Bone marrow (tissue), 2 donors: ENCODE data around the gene LRPAP1.
"Not testable (repeated sequence)": the region's sequence is repeated elsewhere in the genome, so short reads cannot be mapped to it uniquely, and the experiment has no call there.

Source experiments
- DNase-seq, 2 donors: peaks; one replicate each; lab custom pipeline; 2025; lab: John Stamatoyannopoulos, UW

LRPAP1 gene

DNA sequence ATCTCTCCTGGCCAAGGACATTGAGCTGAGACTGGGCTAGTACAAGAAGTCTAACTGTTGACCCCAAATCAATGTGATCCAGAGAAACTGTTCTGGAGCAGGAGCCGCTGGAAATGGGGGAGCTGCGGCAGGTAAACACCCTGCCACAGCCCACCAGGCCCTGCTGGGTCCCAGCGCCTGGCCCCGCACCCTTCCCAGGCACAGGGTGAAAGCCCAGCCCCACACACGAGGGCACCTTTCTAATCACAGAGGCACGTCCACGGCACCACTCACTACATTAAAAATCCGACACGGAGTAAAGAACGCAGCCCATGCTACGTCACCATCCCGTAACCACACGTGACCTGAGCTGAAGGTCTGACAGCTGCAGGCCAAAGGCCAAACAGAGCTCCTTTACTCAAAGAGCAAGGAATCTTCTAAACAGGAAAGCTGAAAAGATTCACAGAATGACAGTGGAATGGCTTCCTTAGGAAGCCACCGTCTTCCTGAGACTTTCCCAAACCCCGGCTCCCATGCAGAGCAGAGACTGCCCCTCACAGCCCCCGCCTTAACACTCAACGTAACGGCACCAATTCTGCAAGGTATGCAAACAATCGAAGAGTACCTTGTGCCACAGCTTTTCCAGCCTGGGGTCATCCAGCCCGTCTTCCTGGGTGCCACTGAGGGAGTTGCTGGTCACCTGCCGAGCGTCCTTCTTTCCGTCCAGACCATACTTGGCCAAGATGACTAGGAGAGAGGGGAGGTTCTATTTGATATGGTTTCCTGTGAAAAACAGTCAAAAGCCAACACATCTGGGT lies 12.6 kb downstream of the LRPAP1 start:
- DNase-seq = no peak

DNA sequence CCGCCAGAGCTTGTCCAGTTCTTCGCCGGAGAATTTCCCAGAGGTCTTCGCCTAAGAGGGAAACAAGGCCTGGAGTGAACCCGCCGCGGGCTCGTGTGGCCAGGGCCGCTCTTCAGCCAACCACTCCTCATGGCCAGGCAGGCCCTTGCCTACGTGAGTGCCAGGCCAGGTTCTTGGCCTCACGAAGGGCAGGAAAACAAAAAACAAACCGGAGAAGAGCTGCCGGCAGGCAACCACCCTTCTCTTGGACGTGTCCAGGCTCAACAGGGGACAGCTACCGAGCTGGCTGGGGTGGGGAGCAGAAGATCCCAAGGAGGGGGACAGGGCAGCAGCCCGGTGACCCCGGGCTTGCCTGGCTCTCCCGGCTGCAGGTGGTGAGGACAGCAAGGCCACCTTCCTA lies 13.3 kb downstream of the LRPAP1 start:
- DNase-seq = no peak

GRCh38 chr4:3518511-3518880 lies 13.7 kb downstream of the LRPAP1 start:
- DNase-seq = no peak

DNA sequence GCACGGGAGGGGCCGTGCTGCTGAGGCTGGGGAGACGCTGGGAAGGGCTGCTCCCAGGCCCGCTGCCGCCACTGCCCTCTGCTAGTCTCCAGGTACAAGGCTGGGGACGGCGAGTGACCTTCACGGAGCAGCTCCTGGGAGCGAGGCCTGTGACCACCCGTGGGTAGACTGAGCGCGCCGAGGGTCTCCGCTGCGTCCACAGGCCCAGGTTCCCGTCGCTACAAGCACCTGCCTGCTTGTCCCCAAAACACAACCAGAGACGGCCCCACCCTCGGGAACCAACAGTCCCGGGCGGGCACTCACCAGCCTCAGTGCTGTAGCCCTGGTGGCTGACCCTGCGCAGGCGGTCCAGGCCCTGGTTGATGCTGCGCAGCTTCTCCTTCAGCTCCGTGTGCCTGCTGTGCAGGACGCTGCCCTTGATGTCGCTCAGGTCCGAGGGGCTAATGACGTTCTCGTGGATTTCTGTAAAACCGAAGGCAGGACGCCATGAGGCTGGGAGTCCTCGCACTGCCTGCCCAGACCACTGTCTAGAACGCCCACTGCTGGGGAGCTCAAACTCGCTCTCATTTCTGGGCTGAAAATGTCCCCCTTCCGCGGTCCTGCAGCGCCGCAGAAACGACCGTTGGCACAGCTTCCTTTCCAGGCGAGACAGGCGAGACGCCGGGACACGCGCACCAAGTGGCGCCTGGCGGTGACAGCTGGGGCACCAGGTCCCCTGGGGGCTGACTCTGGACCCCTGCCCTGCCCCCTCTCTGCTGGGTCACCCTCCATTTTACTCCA lies 14.3 kb downstream of the LRPAP1 start:
- no peak for DNase-seq

DNA sequence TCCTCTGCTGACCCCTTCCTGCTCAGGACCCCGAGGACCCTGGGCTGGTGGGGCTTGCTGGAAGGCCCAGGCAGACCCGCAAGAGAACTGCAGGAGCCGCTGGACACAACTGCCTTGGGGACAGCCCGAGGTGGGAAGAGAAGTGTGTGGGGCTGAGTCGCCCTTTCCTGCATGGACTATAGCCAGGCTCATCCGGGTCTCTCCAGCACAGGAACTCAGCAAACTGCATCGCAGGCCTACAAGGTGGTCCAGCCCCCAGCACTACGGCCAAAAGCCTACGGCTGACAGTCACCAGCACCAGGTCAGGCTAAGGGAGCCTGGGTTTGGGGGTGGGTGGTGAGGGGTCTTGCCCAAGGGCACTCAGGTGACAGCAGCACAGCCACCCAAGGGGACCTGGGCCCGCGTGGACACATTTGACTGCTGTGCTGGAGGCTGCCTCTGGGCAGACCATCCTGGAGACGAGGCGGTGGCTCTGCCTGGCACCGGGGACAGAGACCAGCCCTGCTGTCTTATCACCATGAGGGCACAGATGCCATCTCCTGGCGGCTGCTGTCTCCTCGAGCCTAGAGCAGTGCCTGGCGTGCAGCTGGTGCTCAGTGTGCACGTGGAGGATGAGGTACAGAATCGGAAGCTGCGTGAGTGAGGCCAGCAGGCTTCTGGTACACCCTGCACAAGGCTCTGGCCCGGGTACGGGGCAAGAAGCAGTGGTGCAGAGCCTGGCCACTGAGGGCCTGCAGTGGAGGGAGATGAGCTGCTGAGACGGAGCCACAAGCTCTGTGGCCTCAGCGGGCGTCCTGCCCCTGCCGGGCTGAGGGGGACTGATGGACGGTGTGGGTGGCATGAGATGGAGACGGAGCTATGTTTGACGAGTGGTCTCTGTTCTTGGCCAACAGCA lies 15.1 kb downstream of the LRPAP1 start:
- DNase-seq = no peak

DNA sequence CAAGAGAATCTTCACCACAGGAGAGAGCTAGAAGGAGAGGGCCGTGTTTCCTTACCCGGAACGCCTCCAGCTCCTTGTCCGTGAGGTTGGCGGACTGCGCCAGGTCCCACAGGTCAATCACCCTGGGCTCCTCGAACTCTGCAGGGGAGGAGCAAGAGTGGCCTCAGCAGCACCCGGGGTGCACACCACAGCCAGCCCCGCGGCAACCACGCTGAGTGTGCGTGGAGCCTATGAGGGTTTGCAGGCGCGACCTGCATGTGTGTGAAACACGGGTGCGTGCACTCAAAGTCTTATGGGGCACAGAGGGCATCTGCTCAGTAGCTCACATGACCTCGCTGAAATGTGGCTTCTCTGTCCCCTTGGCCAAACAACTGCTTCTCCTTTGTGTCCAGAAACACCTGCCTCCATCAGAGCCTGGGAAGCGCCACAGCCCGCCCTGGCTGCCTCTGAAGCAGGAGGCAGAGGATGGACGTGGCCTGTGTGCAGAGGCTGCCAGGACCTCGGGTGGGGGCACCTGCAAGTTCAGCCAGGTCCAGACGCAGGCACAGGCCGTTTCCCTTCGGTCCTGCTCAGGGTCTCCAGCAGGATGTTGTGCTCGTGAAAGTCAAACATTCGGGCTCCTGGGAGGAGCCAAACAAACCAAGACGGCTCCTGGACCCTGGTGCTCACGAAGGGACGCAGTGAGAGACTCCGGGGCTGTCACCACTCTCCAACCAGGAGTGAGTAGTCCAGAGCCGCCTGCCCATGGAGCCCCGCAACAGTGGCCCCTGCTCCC lies 16.0 kb downstream of the LRPAP1 start:
- no peak for DNase-seq

DNA sequence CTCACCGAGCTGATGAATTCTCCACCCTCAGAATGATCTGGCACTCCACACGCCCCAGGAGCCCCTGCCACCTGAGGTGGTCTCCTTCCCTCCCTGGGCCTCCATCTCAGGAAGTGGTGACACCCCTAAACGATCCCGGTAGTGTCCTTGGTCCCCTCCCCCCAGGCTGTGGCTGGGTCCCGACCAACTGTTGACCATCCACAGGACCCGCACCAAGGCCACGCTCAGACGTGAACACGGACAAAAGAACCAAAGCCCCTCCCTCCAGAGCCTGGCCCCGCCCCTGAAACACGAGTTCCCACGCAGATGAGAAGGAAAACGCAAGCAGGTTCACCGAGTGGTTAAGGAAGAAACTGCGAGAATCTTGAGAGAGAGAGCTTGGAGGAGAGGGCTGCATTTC lies 16.6 kb downstream of the LRPAP1 start:
- no peak for DNase-seq

DNA sequence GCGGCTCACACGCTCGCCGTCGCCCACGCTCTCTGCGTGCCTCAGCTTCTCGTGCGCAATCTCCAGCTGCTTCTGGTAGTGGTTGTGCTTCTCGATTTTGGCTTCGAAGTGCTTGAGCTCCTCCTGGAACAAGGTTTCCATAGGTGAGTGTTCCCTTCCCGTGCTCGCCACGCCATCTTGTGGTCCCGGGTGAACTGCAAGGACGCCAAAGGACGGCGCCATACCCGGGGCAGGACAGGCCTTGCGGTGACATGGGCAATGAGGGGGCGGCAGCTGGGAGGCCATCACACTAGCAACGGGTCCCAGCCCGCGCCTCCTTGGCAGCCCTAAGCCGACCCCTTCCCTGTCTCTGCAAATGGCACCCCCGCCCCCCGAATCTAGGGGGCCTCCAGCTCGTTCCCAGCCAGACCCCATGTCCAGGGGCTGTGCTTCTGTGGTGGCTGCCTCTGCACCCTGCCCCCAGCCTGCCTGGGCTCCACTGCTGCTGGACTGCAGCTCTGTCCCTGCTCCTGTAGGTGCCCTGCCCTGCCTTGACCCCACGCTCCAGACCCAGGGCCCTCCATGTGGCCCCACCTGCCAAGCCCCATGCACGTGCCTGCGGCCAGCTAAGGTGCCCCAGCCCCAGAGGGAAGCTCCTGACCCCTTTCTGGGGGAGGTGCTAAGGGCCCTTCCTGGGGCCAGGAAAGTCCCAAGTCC lies 17.3 kb downstream of the LRPAP1 start:
- no peak for DNase-seq

DNA sequence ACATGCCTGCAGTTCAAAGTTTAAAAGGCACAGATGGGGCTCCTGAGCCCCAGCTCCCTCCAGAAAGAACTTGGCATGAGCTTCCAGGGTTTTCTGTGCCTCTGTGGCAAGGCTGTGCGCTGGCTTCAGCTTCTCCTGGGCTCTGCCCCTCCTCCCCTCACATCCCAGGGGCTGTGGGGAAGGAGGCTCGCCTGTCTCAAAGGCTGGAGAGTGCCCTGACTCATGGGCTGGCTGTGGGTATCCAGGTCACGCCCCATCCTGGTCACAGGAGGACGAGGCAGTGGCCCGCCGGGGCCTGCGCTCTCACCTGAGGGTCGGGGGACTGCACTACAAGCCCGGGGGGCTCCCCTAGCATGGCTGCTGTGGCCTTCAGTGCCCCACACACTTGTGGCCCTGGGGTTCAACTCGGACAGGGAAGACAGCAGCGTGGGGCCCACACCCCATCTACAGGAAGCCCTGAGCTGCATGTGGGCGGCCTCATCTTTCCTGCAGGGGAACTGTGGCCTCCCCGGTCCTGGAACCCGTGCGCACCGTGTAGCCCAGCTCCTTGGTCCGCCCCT lies 17.9 kb downstream of the LRPAP1 start:
- no peak for DNase-seq

GRCh38 chr4:3513807-3514206 lies 18.4 kb downstream of the LRPAP1 start:
- DNase-seq = no peak

DNA sequence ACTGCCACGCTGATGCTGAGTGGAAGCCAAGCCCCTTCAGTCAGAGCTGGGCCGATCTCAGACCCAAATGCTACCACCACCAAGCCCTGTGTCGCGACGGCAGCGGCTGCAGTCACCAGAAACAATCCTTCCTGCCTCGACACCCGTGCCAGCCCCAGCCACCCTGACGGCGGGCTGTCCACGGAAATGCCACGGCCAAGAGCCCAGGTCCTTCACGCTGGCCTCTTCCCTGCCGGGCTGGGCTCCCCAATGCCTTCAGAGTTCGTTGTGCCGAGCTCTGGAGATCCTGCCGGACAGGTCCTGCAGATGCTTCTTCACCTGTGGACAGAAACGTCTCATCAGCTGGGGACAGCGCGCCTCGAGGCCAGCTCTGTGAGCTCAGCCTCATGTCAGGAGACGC lies 19.5 kb downstream of the LRPAP1 start:
- no peak for DNase-seq

- DNase-seq = no peak
Measured at GRCh38 chr4:3512279-3512678, 19.9 kb downstream of the LRPAP1 start.

DNA sequence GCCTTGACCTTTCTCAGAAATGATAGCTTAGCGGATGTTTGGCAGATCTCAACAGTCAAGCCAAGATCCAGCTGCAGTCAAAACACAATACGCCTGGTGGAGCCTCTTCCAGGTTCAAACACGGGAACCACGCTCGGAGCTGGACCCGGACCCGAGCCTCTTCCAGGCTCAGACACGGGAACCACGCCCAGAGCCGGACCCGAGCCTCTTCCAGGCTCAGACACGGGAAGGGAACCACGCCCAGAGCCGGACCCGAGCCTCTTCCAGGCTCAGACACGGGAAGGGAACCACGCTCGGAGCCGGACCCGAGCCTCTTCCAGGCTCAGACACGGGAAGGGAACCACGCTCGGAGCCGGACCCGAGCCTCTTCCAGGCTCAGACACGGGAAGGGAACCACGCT lies 20.6 kb downstream of the LRPAP1 start:
- not testable (repeated sequence) for DNase-seq

DNA sequence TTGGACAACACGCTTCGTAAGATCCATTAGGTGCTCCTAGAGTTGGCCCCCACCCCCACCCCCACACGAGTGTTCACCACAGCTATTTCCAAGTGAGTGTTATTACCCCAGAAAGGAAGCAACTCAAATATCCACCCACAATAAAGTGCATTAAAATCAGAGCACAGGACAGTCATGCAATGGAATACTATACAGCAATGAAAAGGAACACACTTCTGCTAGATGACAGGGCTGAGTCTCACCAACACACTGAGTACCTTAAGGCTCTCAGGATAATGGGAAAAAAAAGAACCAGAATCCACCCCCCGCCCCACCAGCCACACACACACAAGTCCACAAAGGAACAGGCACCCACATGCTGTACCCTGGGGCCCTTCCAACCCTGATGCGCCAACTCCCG lies 21.0 kb downstream of the LRPAP1 start:
- no peak for DNase-seq

GRCh38 chr4:3510481-3510880 lies 21.7 kb downstream of the LRPAP1 start:
- DNase-seq = no peak

DNA sequence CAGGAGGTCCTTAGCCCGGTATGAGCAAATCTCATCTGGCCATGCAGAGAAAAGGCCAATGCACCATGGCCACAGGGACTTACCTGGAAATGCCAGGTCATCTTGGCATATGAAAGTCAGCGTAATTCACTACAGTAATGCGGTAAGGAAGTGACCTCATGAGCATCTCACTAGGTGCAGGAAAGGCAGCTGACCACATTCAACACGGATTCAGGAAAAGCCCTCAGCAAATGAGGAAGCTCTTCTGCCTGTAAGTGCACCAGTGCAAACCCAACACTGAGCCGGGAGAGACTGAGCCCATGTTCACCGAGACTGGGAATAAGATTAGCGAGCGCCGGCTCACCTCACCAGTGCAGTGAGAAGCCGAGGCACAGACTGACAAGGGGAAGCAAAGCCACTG lies 23.7 kb downstream of the LRPAP1 start:
- no peak for DNase-seq

DNA sequence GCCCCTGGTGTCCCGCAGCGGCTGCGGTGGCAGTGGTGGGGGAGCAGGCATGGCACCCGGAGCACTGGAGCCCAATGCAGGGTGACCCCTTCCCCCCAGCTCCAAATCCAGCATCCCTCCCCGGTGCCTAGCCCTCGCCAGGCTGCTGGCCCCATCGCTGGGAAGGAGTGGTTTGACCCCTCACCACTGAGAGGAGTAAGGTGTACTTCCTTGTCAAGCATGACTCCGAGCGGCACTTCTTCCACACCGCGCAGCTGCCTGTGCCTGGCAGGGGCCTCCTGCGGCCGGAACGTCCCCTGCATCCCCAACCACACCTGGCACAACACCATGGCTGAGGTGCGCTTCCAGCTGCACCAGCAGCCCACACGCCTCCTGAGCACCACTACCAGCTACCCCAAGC lies 27.0 kb downstream of the LRPAP1 start:
- no peak for DNase-seq

DNA sequence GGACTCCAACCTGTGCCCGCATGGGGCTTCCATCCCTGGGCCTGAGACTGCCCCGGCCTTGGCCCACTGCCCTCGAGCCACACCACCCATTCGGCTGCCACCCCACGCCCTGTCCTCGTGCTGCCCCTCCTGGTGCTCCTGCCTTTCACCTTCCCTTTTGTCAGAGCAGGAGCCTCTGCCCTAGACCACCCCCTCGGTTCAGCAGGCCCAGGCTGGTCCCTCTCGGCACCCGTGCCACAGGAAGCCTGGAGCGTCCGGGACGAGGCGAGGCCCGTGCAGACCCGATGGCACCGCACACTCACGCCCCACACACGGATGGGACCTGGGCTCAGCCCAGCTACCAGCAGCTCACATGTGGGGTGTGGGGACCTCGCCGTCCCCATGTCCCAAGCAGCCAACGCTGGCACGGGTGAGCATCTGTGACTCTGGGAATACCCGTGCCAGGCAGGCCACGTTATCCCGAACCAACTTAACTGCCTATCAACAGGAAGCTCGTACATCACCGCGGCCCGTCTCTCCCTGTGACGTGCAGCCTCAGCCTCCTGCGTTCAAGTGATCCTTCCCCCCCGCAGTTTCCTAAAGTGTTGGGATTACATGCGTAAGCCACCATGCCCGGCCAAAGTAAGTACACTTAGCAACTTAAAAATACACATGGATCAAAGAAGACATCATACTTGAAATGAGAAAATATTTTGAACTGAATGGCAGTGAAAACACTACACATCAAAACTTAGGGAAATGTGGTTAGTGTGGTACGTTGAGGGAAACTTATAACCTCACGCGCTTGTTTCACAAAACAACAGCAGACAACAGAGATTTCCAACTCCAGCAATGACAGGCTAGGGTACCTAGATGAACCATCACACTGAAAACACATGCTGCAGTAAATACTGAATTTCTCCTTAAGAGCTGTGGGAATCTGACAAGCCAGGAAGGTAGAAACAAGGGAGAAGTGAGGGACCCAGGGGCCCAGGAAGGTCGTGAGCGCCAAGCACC lies 29.0 kb downstream of the LRPAP1 start:
- no peak for DNase-seq

DNA sequence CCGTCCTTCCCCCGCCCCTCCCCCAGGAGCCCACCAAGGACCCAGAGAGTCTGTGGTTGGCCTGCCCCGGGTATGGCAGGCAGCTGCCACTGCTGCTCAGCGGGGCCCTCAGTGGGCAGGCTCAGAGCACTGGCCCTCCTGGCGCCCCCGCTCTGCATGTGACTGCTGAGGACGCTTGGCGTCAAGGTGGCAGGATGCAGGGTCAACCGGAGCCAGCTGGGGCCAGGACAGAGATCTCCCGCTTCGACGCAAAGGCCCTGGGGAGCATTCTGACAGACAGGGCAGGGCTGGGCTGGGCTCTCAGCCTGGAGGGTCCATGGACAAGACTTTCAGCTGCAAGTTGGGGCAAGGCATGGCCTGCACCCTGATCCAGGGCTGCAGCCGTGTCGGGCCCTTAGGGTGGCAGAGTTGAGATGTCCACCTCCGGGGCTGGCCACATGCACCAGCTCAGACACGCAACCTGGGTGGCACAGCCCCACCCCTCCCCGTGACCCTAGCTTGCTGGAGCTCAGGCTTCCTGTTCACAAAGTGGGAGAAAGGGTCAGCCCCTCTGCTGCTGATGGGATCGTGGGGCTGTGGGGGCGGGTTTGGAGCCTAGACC lies 30.3 kb downstream of the LRPAP1 start:
- DNase-seq = no peak
